K562 (cell line): ENCODE data around the gene PFKFB2. TPM values are rescaled to one million over a fixed set of nuclear protein-coding genes. Genes with fewer than 3 reads are reported as not detected.

Experiments used
- ATAC-seq: fragments of 200-7000 bp; cut with Tn5 transposase; 3 replicates; pipeline ENCODE4 v1.9.1; 2020; ENCODE audit warnings: moderate library complexity
- BruUV-seq: library from RNA; stranded (reverse); fragments of 400-500 nt; replicated peaks from 2 replicates; lab custom pipeline; 2021; lab: Mats Ljungman, UMichigan
- CTCF ChIA-PET: fragments of 300-600 bp; formaldehyde crosslinking; extraction: SDS; loops from one replicate; lab custom pipeline; 2021; ENCODE audit warnings: low intra/inter-chr PET ratio; lab: Yijun Ruan, JAX
- POLR2A ChIA-PET: fragments of 300-600, 350-650 bp; sonication (Branson Sonifier 250); formaldehyde crosslinking; extraction: SDS; loops from one replicate; lab custom pipeline; 2021; ENCODE audit warnings: antibody characterized with exemption, inconsistent platforms; lab: Yijun Ruan, JAX
- DNase-seq, 4 experiments: peaks; one replicate each; pipeline versions ENCODE4 v3.0.0 to v3.0.0-alpha.2; 2011 to 2018; ENCODE audit warnings: low spot score in 3 of 4, mixed read lengths in 3 of 4; ENCODE audit errors: extremely low read depth in 1 of 4
- FAIRE-seq: peaks from 2 replicates; lab custom pipeline; 2011; peaks lifted over from hg19 to GRCh38; lab: Jason Lieb, UNC
- H2AFZ ChIP-seq: 2 replicates; pipeline ENCODE4 v1.6.0; 2011; ENCODE audit warnings: low read depth, low read length, control low read depth, inconsistent platforms
- H3K27ac ChIP-seq: fragments of 200-600 bp; 3 replicates; pipeline ENCODE4 v1.8.0; 2011; ENCODE audit warnings: low read depth, mild to moderate bottlenecking, control low read depth, inconsistent platforms, low read length, moderate library complexity, mixed read lengths; ENCODE audit errors: extremely low read depth
- H3K27me3 ChIP-seq, 2 experiments: fragments of 300-600 bp in 1 of 2; 2 replicates in 1 of 2; 3 replicates in 1 of 2; pipeline versions ENCODE4 v1.6.0 to v1.8.0; 2011; ENCODE audit warnings: inconsistent platforms in 2 of 2, low read length in 2 of 2, mild to moderate bottlenecking in 1 of 2, mixed read lengths in 1 of 2, moderate library complexity in 1 of 2; ENCODE audit not compliant: control insufficient read depth in 2 of 2, insufficient read depth in 2 of 2
- H3K36me3 ChIP-seq: fragments of 300-600 bp; 3 replicates; pipeline ENCODE4 v1.8.0; 2011; ENCODE audit warnings: mild to moderate bottlenecking, low read length, inconsistent platforms; ENCODE audit not compliant: control insufficient read depth, insufficient read depth
- H3K4me1 ChIP-seq, 2 experiments: fragments of 200-600 bp in 1 of 2; replicated peaks in 1 of 2; 2 replicates in 1 of 2; 3 replicates in 1 of 2; pipeline versions ENCODE4 v1.5.1 to v1.8.0; 2011; ENCODE audit warnings: inconsistent platforms in 2 of 2, low read length in 2 of 2, mild to moderate bottlenecking in 1 of 2, mixed read lengths in 1 of 2, moderate library complexity in 1 of 2; ENCODE audit not compliant: control insufficient read depth in 2 of 2, insufficient read depth in 2 of 2
- H3K4me2 ChIP-seq: 2 replicates; pipeline ENCODE4 v1.6.1; 2011; ENCODE audit warnings: low read length, control low read depth, inconsistent platforms, mixed read lengths; ENCODE audit not compliant: insufficient read depth
- H3K4me3 ChIP-seq: fragments of 200-600 bp; sonication (generic), shearing (Covaris generic); 2 replicates; pipeline ENCODE4 v1.5.1; 2016; ENCODE audit warnings: control low read depth, inconsistent platforms
- H3K79me2 ChIP-seq: fragments of 200-600 bp; 3 replicates; pipeline ENCODE4 v1.8.0; 2011; ENCODE audit warnings: low read length, inconsistent platforms; ENCODE audit not compliant: control insufficient read depth, insufficient read depth
- H3K9ac ChIP-seq, 2 experiments: 2 replicates each; pipeline versions ENCODE4 v1.6.0 to v1.6.1; 2011; ENCODE audit warnings: low read depth in 2 of 2, low read length in 2 of 2, control low read depth in 1 of 2, inconsistent platforms in 1 of 2, mild to moderate bottlenecking in 1 of 2, mixed read lengths in 1 of 2; ENCODE audit not compliant: insufficient read depth in 1 of 2
- H3K9me1 ChIP-seq: one replicate; pipeline ENCODE4 v1.6.0; 2011; ENCODE audit warnings: inconsistent platforms, mild to moderate bottlenecking, low read length, moderate library complexity; ENCODE audit not compliant: control insufficient read depth, insufficient read depth
- H3K9me3 ChIP-seq: replicated peaks from 2 replicates; pipeline ENCODE4 v1.5.1; 2011; ENCODE audit warnings: low read depth, low read length, inconsistent platforms; ENCODE audit not compliant: control insufficient read depth, insufficient read depth
- H4K20me1 ChIP-seq: replicated peaks from 2 replicates; pipeline ENCODE4 v1.6.1; 2011; ENCODE audit warnings: low read length, inconsistent platforms, mixed read lengths; ENCODE audit not compliant: control insufficient read depth, insufficient read depth
- BDP1 ChIP-seq: IDR thresholded peaks from 3 replicates; pipeline ENCODE4 v1.6.1; 2011; ENCODE audit not compliant: insufficient read length, insufficient read depth
- C11orf30 ChIP-seq: fragments of 450-650 bp; IDR thresholded peaks from 2 replicates; pipeline ENCODE4 v1.6.1; 2016; ENCODE audit warnings: low read depth, mild to moderate bottlenecking
- CBFA2T2 ChIP-seq: fragments of 450-650 bp; conservative IDR thresholded peaks from 2 replicates; pipeline ENCODE4 v1.6.1; 2017; ENCODE audit warnings: mild to moderate bottlenecking
- CREBBP ChIP-seq: IDR thresholded peaks from one replicate; pipeline ENCODE4 v1.6.1; 2012; ENCODE audit warnings: low read depth, mild to moderate bottlenecking, control low read depth, inconsistent platforms, low read length
- HDAC2 ChIP-seq: fragments of 450-650 bp; IDR thresholded peaks from 2 replicates; pipeline ENCODE4 v1.6.1; 2016; ENCODE audit warnings: mild to moderate bottlenecking
- HNRNPH1 ChIP-seq: fragments of 200-400 bp; formaldehyde crosslinking; optimal IDR thresholded peaks from 2 replicates; pipeline ENCODE3; 2017; ENCODE audit warnings: low read depth, mild to moderate bottlenecking, low read length, moderate library complexity
- KLF16 ChIP-seq: IDR thresholded peaks from 2 replicates; pipeline ENCODE4 v1.6.1; 2016; ENCODE audit warnings: antibody characterized with exemption
- NR4A1 ChIP-seq, 2 experiments: fragments of 250-450 bp in 1 of 2; fragments of 450-650 bp in 1 of 2; sonication (Bioruptor Pico) in 1 of 2; IDR thresholded peaks; 2 replicates each; pipeline versions ENCODE4 v1.4.0 to v1.6.1; 2016 to 2020; ENCODE audit warnings: mild to moderate bottlenecking in 2 of 2, missing compliant biosample characterization in 1 of 2, missing genetic modification characterization in 1 of 2, moderate library complexity in 1 of 2
- RNF2 ChIP-seq: sonication (generic); IDR thresholded peaks from 2 replicates; pipeline ENCODE4 v1.6.1; 2016
- RUNX1 ChIP-seq: sonication (generic); IDR thresholded peaks from 2 replicates; pipeline ENCODE4 v1.6.1; 2016; ENCODE audit warnings: antibody characterized with exemption, low read depth
- SMARCA5 ChIP-seq: fragments of 450-650 bp; IDR thresholded peaks from 2 replicates; pipeline ENCODE4 v1.6.1; 2016
- SMC3 ChIP-seq: conservative IDR thresholded peaks from 2 replicates; pipeline ENCODE4 v1.6.1; 2011; ENCODE audit warnings: low read depth, low read length, improper control_type of control experiment; ENCODE audit not compliant: insufficient read depth
- THRA ChIP-seq: fragments of 450-650 bp; IDR thresholded peaks from 2 replicates; pipeline ENCODE4 v1.6.1; 2017; ENCODE audit warnings: mild to moderate bottlenecking, moderate library complexity
- ZNF316 ChIP-seq: fragments of 450-650 bp; IDR thresholded peaks from 2 replicates; pipeline ENCODE4 v1.6.1; 2016
- ZNF764 ChIP-seq: fragments of 250-450 bp; sonication (Bioruptor Pico); IDR thresholded peaks from 2 replicates; pipeline ENCODE4 v1.4.0; 2020; ENCODE audit warnings: low read depth, mild to moderate bottlenecking, moderate library complexity
- WGBS: fragments of 100-300 bp; shearing (Covaris generic); methylation state at CpG from one replicate; pipeline ENCODE4 v1.1.6; 2016; ENCODE audit warnings: low coverage, mixed read lengths; ENCODE audit not compliant: insufficient coverage; ENCODE audit errors: missing lambda C conversion rate; 5-methylcytosine and 5-hydroxymethylcytosine counted together
- in situ Hi-C: fragments of 300-500 bp; cut with MboI; formaldehyde crosslinking; loops from 4 replicates; pipeline ENCODE4 v1.15.0; 2018; ENCODE audit warnings: inconsistent platforms, mixed read lengths
- intact Hi-C: fragments of 100-400 bp; cut with micrococcal nuclease; formaldehyde crosslinking; loops from 2 replicates; pipeline ENCODE4 v1.14.2; 2022
- polyA plus RNA-seq, 8 experiments: library from polyadenylated mRNA; depleted of rRNA in 4 of 8; stranded (reverse) in 5 of 8; unstranded in 3 of 8; fragments of >200 nt; fragmentation: Nextera tagmentation in 2 of 8; fragmentation: Illumina TruSeq in 1 of 8; extraction: Ambion mirVana in 2 of 8; extraction: Trizol in 1 of 8; gene quantifications; 2 replicates each; pipeline versions ENCODE4 v1.2.1 to v1.2.3, GENCODE V29; 2011 to 2014; ENCODE audit warnings: inconsistent platforms in 1 of 8, missing spikeins in 1 of 8
- total RNA-seq, 7 experiments: library from RNA; depleted of rRNA in 6 of 7; stranded (reverse); fragments of >200 nt in 6 of 7; fragmentation: Illumina TruSeq in 2 of 7; extraction: Trizol in 2 of 7; gene quantifications; 2 replicates each; pipeline versions ENCODE4 v1.2.1 to v1.2.3, GENCODE V29; 2011 to 2021; ENCODE audit warnings: low replicate concordance in 1 of 7

The PFKFB2 gene
- total and polyA plus RNA-seq, 9 of the 15 experiments (the other 6 are each of a cell fraction or from before 2014, with no cell fraction given) = 6.9 to 26.0 (median 16.4) TPM

GRCh38 chr1:207031016-207031415 is 22.1 kb upstream of the PFKFB2 start:
- intact Hi-C loops = no loop called here
- H2AFZ ChIP-seq = peak overlapping the region; percentile 61; the same call in 1 of the 2 replicates
- H3K79me2 ChIP-seq = peaks cover 1% of the 10 kb centered on the region; the same call in 2 of the 3 replicates
- peak overlapping the region in 1 of 2 experiments; percentile 25; a peak in 2 of 4 replicates for H3K9ac ChIP-seq
- no peaks in the 10 kb centered on the region for H4K20me1 ChIP-seq
- ChIA-PET CTCF (no interaction called here), POLR2A (interaction anchor here (0.5 to 9.0 kb wide), 6 partner anchors 11 to 803 kb away, joined by 3 to 104 read pairs (median 16); partner anchors contain the start of gene YOD1)
- 9% methylated on average over 1 of the region's 1 CpG for WGBS
- FAIRE-seq (no peak), DNase-seq (no peak), ATAC-seq (no peak)
- peak overlapping the region; percentile 59 for H3K4me2 ChIP-seq
- TF ChIP-seq RNF2 (no peak), NR4A1 (CRISPR knock-in tag; IDR thresholded peaks at IDR 0.05) (no peak), NR4A1 (tag; IDR thresholded peaks at IDR 0.05) (0 out of 2 replicates have a peak, but pooled peaks have one; percentile 3), ZNF316 (peak; percentile 77), C11orf30 (peak; percentile 62)
- no peaks in the 10 kb centered on the region for H3K27me3 ChIP-seq
- H3K4me3 ChIP-seq = no peak overlapping the region
- in situ Hi-C loops = no loop called here
- H3K9me1 ChIP-seq = no peaks in the 10 kb centered on the region
- H3K4me1 ChIP-seq = peaks cover 13 to 92% of the 10 kb centered on the region in 2 experiments
- BruUV-seq = no TSS peak
- no peak overlapping the region; the same call in 2 of the 3 replicates for H3K27ac ChIP-seq
- no peaks in the 10 kb centered on the region for H3K36me3 ChIP-seq
- no peaks in the 10 kb centered on the region for H3K9me3 ChIP-seq

- no peak for FAIRE-seq
- CTCF ChIA-PET = no interaction called here
- H3K27ac ChIP-seq = no peak overlapping the region
- TF ChIP-seq SMC3 (no peak), CBFA2T2 (no peak), THRA (no peak), RUNX1 (no peak), KLF16 (no peak), HNRNPH1 (no peak), SMARCA5 (no peak), CREBBP (no peak), BDP1 (no peak), HDAC2 (no peak), ZNF764 (CRISPR knock-in tag) (no peak)
Measured at GRCh38 chr1:207031632-207032264, 21.3 kb upstream of the PFKFB2 start.

More at GRCh38 chr1:207031632-207032264, 21.3 kb upstream of the PFKFB2 start:
- no peaks in the 10 kb centered on the region for H3K9me3 ChIP-seq
- no peak for ATAC-seq
- no peak for DNase-seq
- no peaks in the 10 kb centered on the region for H3K27me3 ChIP-seq
- H3K4me3 ChIP-seq = no peak overlapping the region
- H3K36me3 ChIP-seq = no peaks in the 10 kb centered on the region
- 46% methylated on average over 7 of the region's 7 CpGs for WGBS
- in situ Hi-C loops = no loop called here
- peak overlapping the region in 1 of 2 experiments; percentile 25; a peak in 1 of 4 replicates for H3K9ac ChIP-seq
- no peaks in the 10 kb centered on the region for H4K20me1 ChIP-seq
- no peaks in the 10 kb centered on the region for H3K9me1 ChIP-seq
- H3K4me1 ChIP-seq = peaks cover 13 to 91% of the 10 kb centered on the region in 2 experiments
- peak overlapping the region; percentile 5 for H2AFZ ChIP-seq
- H3K79me2 ChIP-seq = no peaks in the 10 kb centered on the region; the same call in 2 of the 3 replicates
- POLR2A ChIA-PET = interaction anchor here (0.7 to 9.0 kb wide), 5 partner anchors 7 to 476 kb away, joined by 3 to 104 read pairs (median 33); partner anchors contain the start of gene YOD1
- intact Hi-C loops = no loop called here
- peak overlapping the region; percentile 59 for H3K4me2 ChIP-seq
- no TSS peak for BruUV-seq
